ENCODE results near the gene MRFAP1L1.
"Not testable (repeated sequence)": the region's sequence is repeated elsewhere in the genome, so short reads cannot be mapped to it uniquely, and the experiment has no call there.

The MRFAP1L1 gene

GRCh38 chr4:6709230-6710114 lies at the start of gene MRFAP1L1:
Gene MRFAP1L1 (minus strand): TSS chr4:6709865. CDS start chr4:6709629, 236 bp downstream.
- CTCF ChIA-PET, result interaction anchor here (0.9 to 2.9 kb wide), 7 partner anchors 10 to 393 kb away, joined by 3 to 12 read pairs (median 4); no protein-coding TSS in a partner anchor
- peak; percentile 93 for DNase-seq (ENCODE audit: extremely low spot score)
- POLR2A ChIA-PET, result interaction anchor here (1.1 kb wide), 1 partner anchor 35 kb away, joined by 3 read pairs; no protein-coding TSS in a partner anchor
- no peak for TF ChIP-seq CTCF (IDR thresholded peaks at IDR 0.05; ENCODE audit: control extremely low read depth, extremely low read depth, low read depth, missing control alignments)

- DNase-seq (ENCODE audit: extremely low spot score), result no peak
- POLR2A ChIA-PET, result no interaction called here
- CTCF ChIA-PET, result interaction anchor here (0.9 to 1.7 kb wide), 4 partner anchors 10 to 147 kb away, joined by 3 to 6 read pairs (median 3); no protein-coding TSS in a partner anchor
- no peak for TF ChIP-seq CTCF (IDR thresholded peaks at IDR 0.05; ENCODE audit: control extremely low read depth, extremely low read depth, low read depth, missing control alignments)
Observed at GRCh38 chr4:6758728-6759127, 49.1 kb upstream of the MRFAP1L1 start.

GRCh38 chr4:6756345-6756744 lies 46.7 kb upstream of the MRFAP1L1 start:
- POLR2A ChIA-PET; CTCF ChIA-PET; DNase-seq (ENCODE audit: extremely low spot score): not testable (repeated sequence)

GRCh38 chr4:6755088-6755753 lies 45.6 kb upstream of the MRFAP1L1 start:
- ChIA-PET POLR2A (no interaction called here), CTCF (no interaction called here)
- no peak for TF ChIP-seq CTCF (IDR thresholded peaks at IDR 0.05; ENCODE audit: control extremely low read depth, extremely low read depth, low read depth, missing control alignments)
- no peak for DNase-seq (ENCODE audit: extremely low spot score)

- POLR2A ChIA-PET, result no interaction called here
- no peak for DNase-seq (ENCODE audit: extremely low spot score)
- no peak for TF ChIP-seq CTCF (IDR thresholded peaks at IDR 0.05; ENCODE audit: control extremely low read depth, extremely low read depth, low read depth, missing control alignments)
- CTCF ChIA-PET, result no interaction called here
Observed at GRCh38 chr4:6754481-6755087, 44.9 kb upstream of the MRFAP1L1 start.

- CTCF ChIA-PET, result no interaction called here
- TF ChIP-seq CTCF (IDR thresholded peaks at IDR 0.05; ENCODE audit: control extremely low read depth, extremely low read depth, low read depth, missing control alignments), result no peak
- DNase-seq (ENCODE audit: extremely low spot score), result no peak
Observed at GRCh38 chr4:6753891-6754290, 44.2 kb upstream of the MRFAP1L1 start.

More at GRCh38 chr4:6753891-6754290, 44.2 kb upstream of the MRFAP1L1 start:
- POLR2A ChIA-PET, result no interaction called here
